Common myeloid progenitor, CD34-positive (primary cell): ENCODE data around the gene ZBTB34.

Experiments used
- CTCF ChIA-PET: fragments of 350-600 bp; sonication (Branson Sonifier 250); formaldehyde crosslinking; loops from one replicate; lab custom pipeline; 2021; ENCODE audit warnings: antibody characterized with exemption; lab: Charles Lee
- POLR2A ChIA-PET: fragments of 350-600 bp; sonication (Branson Sonifier 250); formaldehyde crosslinking; loops from one replicate; lab custom pipeline; 2021; ENCODE audit warnings: antibody characterized with exemption; lab: Charles Lee
- DNase-seq, 3 donors: peaks; one replicate each; pipeline versions ENCODE4 v3.0.0 to v3.0.0-alpha.2; 2013
- H3K27ac ChIP-seq, 2 experiments: 1 replicate in 1 of 2; 2 replicates in 1 of 2; pipeline ENCODE4 v1.7.0; 2013; ENCODE audit warnings: inconsistent platforms in 2 of 2, low read length in 2 of 2, mild to moderate bottlenecking in 2 of 2, low read depth in 1 of 2, moderate library complexity in 1 of 2; ENCODE audit not compliant: severe bottlenecking in 2 of 2, insufficient read depth in 1 of 2, poor library complexity in 1 of 2
- H3K27me3 ChIP-seq, 5 experiments: replicated peaks in 2 of 5; 1 replicate in 3 of 5; 2 replicates in 2 of 5; pipeline versions ENCODE4 v1.6.1 to v1.7.0; 2013; ENCODE audit warnings: low read length in 4 of 5, mild to moderate bottlenecking in 2 of 5, moderate library complexity in 2 of 5, inconsistent platforms in 1 of 5; ENCODE audit not compliant: insufficient read depth in 5 of 5, control insufficient read depth in 4 of 5
- H3K36me3 ChIP-seq, 4 experiments: 1 replicate in 2 of 4; 2 replicates in 2 of 4; pipeline versions ENCODE4 v1.6.1 to v1.7.0; 2013; ENCODE audit warnings: low read length in 3 of 4, control low read depth in 1 of 4, mild to moderate bottlenecking in 1 of 4; ENCODE audit not compliant: control insufficient read depth in 4 of 4, insufficient read depth in 4 of 4
- H3K4me1 ChIP-seq, 4 experiments: 1 replicate in 3 of 4; 2 replicates in 1 of 4; pipeline versions ENCODE4 v1.6.1 to v1.7.1; 2013; ENCODE audit warnings: low read length in 3 of 4, mild to moderate bottlenecking in 3 of 4, control low read depth in 1 of 4, inconsistent platforms in 1 of 4, moderate library complexity in 1 of 4; ENCODE audit not compliant: control insufficient read depth in 4 of 4, insufficient read depth in 4 of 4; ENCODE audit errors: control extremely low read depth in 1 of 4
- H3K4me3 ChIP-seq, 7 experiments: 1 replicate in 4 of 7; 2 replicates in 3 of 7; pipeline versions ENCODE4 v1.5.1 to v1.7.0; 2013; ENCODE audit warnings: mild to moderate bottlenecking in 7 of 7, low read length in 6 of 7, moderate library complexity in 6 of 7, inconsistent platforms in 2 of 7, low read depth in 2 of 7, control low read depth in 1 of 7; ENCODE audit not compliant: insufficient read depth in 4 of 7, control insufficient read depth in 1 of 7; ENCODE audit errors: extremely low read depth in 1 of 7
- H3K9me3 ChIP-seq, 5 experiments: 1 replicate in 4 of 5; 2 replicates in 1 of 5; pipeline versions ENCODE4 v1.6.1 to v1.7.1; 2013; ENCODE audit warnings: low read length in 4 of 5, mild to moderate bottlenecking in 2 of 5, inconsistent platforms in 1 of 5, low read depth in 1 of 5, moderate library complexity in 1 of 5; ENCODE audit not compliant: control insufficient read depth in 4 of 5, insufficient read depth in 2 of 5; ENCODE audit errors: control extremely low read depth in 1 of 5
- WGBS: methylation state at CpG from one replicate; pipeline ENCODE4 v1.1.5; 2013; ENCODE audit not compliant: insufficient coverage; 5-methylcytosine and 5-hydroxymethylcytosine counted together

ZBTB34 gene

DNA sequence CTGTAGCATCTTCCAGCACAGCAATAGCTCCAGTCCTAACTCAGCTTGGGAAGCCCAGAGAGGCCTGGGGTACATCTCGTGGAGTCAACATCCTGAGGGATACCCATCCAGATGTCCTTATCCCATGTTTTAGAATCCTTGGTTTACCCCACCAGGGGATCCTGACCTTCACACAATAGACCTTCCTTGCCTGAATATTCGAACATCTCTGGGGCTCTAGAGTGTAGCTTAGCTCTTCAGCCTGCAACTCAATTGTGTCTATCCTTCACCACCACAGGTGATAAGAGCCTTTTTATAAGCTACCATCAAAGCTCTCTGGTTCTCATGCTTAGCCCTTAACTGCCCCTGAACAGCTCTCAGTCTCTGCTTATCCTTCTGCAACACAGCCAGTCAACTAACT lies 46.6 kb downstream of the ZBTB34 start:
- Histone ChIP-seq H3K27me3 (peaks cover 0 to 4% (median 0%) of the 10 kb centered on the region in 5 experiments), H3K4me1 (no peaks in the 10 kb centered on the region), H3K27ac (no peak overlapping the region), H3K36me3 (no peaks in the 10 kb centered on the region), H3K9me3 (peaks cover 0 to 5% (median 0%) of the 10 kb centered on the region in 5 experiments), H3K4me3 (no peak overlapping the region)
- WGBS = 95% methylated on average over 2 of the region's 2 CpGs
- DNase-seq = no peak
- POLR2A ChIA-PET = no interaction called here
- CTCF ChIA-PET = interaction anchor here (1.3 kb wide), 1 partner anchor 33 kb away, joined by 4 read pairs; no protein-coding TSS in a partner anchor

DNA sequence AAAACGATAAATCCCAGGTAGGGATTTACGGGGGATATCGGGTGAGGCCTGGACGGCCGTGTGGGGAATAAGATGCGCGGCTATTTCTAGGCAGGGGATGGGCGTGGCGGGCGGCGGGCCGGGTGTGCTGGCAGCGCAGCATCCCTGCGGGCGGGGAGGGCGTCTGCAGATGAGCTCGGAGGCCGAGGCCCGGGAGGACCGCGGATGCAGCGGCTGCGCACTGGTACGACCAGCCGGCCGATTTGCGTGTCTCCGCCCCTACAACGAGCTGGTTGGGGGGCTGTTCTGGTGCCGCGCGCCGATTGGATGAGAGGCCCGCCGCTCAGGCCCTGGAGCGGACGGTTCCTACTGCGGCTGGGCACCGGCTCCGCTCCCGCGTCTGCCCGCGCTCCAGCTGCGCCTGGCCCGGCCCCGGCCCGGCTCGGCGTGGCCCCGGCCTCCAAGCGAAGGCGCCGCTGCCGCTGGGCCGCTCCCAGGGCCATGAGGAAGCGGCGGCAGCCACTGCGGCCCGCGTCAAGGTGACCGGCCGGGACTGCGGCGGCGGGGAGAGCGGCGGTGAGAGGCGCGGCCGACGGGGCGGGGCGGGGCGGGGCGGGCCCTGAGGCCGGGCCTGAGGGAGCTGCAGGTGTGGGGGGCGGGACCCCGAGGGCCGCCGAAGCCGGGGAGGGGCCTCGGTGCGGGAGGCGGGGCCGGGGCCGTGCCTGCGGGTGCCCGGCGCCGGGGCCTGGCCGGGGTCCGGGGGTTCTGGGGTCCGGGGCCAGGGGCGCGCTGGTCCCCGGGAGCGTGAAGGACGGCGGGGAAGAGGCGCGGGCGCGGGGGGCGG lies 54.2 kb downstream of the ZBTB34 start, which contains the start of gene RALGPS1:
Gene RALGPS1, plus strand, starts transcription at position 325 of the 823 bp plus-strand sequence. CDS start 47,508 bp downstream, outside the sequence.
- under 1% methylated on average over 80 of the region's 105 CpGs for WGBS
- CTCF ChIA-PET = interaction anchor here (1.4 to 2.7 kb wide), 2 partner anchors 12 to 20 kb away, joined by 3 to 10 read pairs; no protein-coding TSS in a partner anchor
- POLR2A ChIA-PET = no interaction called here
- DNase-seq = peak; percentile 95 to 96 (median 95)
- Histone ChIP-seq H3K27me3 (peaks cover 0 to 16% (median 9%) of the 10 kb centered on the region in 5 experiments), H3K27ac (no peak within 1 kb of the TSS), H3K4me1 (peaks cover 0 to 9% (median 6%) of the 10 kb centered on the region in 4 experiments), H3K36me3 (no peaks in the 10 kb centered on the region), H3K9me3 (peaks cover 0 to 2% (median 0%) of the 10 kb centered on the region in 5 experiments), H3K4me3 (peak within 1 kb of the TSS; percentile 40 to 77 (median 51))

DNA sequence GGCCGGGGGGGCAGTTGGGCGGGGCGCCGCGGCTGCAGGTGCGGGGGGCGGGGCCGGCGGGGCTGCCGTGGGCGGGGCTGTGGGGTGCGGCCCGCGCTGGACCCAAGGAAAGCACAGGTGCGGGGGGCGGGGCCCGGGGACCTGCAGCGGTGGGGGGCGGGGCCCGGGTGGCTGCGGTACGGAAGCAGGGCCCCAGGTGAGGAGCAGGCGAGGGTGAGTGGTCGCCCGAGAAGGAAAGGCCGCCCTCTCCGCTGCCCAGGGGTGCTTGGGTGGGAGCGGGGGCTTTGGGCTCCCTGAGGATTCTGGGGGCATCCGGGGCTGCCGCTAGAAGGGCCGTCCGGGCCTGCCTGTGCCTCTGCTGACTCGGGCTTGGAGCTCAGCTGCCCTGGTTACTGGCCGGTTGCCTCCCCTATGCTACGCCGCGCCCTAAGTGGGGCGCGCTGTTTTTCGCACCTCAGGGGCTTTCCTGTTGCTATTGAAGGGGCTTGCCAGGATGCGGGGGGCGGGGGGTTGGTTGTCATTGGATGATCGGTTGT lies 54.9 kb downstream of the ZBTB34 start:
- H3K27me3 ChIP-seq = peaks cover 0 to 16% (median 9%) of the 10 kb centered on the region in 5 experiments
- 0% methylated on average over 16 of the region's 43 CpGs for whole genome bisulfite sequencing
- H3K36me3 ChIP-seq = no peaks in the 10 kb centered on the region
- H3K4me1 ChIP-seq = peaks cover 0 to 9% (median 6%) of the 10 kb centered on the region in 4 experiments
- H3K4me3 ChIP-seq = peak overlapping the region; percentile 18 to 77 (median 45)
- CTCF ChIA-PET = interaction anchor here (1.0 to 2.7 kb wide), 3 partner anchors 10 to 20 kb away, joined by 3 to 10 read pairs (median 5); no protein-coding TSS in a partner anchor
- H3K27ac ChIP-seq = no peak overlapping the region
- H3K9me3 ChIP-seq = peaks cover 0 to 2% (median 0%) of the 10 kb centered on the region in 5 experiments
- DNase-seq = peak in 2 of 3 donors; percentile 52 to 54
- POLR2A ChIA-PET = no interaction called here

DNA sequence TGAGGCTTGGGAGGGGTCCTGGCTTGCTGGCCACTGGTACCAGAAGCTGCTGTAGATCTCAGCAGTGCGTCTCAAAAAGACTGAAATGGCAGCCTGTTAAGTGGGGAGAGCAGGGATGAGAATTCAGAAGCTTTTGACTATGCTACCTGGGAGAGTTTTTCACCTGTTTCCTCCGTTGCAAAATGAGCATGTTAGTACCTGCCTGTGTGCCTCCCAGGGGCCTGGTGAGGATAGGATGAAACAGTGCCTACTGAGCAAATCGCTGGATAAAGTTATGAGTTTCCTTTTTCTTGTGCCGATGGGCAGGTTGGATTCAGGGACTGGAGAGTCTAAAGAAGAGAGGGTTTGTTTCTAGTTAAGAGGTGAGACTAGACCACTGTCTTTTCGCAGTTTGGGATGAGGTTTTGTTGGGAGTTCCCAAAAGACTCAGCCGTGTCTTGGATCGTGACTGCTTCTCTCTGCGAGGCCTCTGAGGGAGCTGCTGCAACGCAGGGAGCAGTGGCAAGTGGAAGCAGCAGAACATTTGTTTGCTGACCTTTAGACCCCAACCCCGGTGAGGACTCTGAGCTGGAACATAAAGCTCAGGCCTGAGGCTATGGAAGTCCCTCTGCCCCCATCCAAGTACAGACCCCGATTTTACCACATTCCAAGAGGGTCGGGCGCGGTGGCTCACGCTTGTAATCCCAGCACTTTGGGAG lies 55.6 kb downstream of the ZBTB34 start:
- H3K9me3 ChIP-seq = peaks cover 0 to 2% (median 0%) of the 10 kb centered on the region in 5 experiments
- ChIA-PET CTCF (interaction anchor here (1.0 to 2.7 kb wide), 3 partner anchors 9 to 19 kb away, joined by 3 to 10 read pairs (median 5); no protein-coding TSS in a partner anchor), POLR2A (no interaction called here)
- H3K36me3 ChIP-seq = no peaks in the 10 kb centered on the region
- peaks cover 0 to 9% (median 6%) of the 10 kb centered on the region in 4 experiments for H3K4me1 ChIP-seq
- H3K27ac ChIP-seq = no peak overlapping the region
- peaks cover 0 to 16% (median 9%) of the 10 kb centered on the region in 5 experiments for H3K27me3 ChIP-seq
- peak overlapping the region in 4 of 7 experiments; percentile 18 to 77 (median 44) for H3K4me3 ChIP-seq
- 93% methylated on average over 12 of the region's 15 CpGs for WGBS
- no peak for DNase-seq

DNA sequence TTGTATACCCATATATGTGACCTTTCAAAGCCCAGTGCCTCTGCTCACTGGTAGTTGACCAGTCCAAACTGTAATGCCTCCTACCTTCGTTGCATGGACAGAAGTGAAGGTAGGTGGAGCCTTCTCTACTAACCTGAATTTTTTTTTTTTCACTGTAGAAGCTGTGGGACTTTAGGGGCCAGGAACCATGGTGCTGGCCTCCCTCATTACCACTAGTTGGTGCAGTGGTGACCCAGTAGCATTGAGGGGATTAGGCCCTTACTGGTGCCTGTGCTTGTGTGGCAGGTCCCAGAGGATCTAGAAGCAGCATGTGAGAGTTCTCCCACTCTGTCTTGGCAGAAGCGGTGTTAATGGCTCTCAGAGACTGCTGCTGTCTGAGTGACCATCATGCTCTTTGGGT lies 56.5 kb downstream of the ZBTB34 start:
- 75% methylated on average over 2 of the region's 2 CpGs for WGBS
- Histone ChIP-seq H3K4me1 (peaks cover 0 to 9% (median 6%) of the 10 kb centered on the region in 4 experiments), H3K4me3 (no peak overlapping the region), H3K9me3 (no peaks in the 10 kb centered on the region), H3K27me3 (peaks cover 0 to 16% (median 7%) of the 10 kb centered on the region in 5 experiments), H3K27ac (no peak overlapping the region), H3K36me3 (no peaks in the 10 kb centered on the region)
- ChIA-PET CTCF (no interaction called here), POLR2A (no interaction called here)
- DNase-seq = peak in 2 of 3 donors; percentile 22 to 31

DNA sequence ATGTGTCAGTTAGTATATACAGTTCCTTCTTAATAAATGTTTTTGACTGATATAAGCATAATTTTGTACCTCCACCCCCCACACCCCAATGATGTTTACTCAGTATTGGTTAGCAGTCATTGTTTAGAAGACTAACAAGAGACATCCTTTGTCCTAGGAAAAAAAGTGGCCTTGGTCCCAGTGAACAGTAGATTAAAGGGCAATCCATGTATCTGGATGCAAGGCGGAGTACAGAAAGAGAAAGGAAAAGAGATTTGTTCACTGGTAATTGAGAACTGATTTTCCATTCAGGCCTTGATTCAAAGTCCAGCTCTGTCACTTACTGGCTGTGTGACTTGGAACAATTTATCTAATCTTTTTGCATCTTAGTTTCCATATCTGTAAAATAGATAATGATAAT lies 58.8 kb downstream of the ZBTB34 start:
- CTCF ChIA-PET = interaction anchor here (1.1 kb wide), 1 partner anchor 282 kb away, joined by 3 read pairs; no protein-coding TSS in a partner anchor
- Histone ChIP-seq H3K36me3 (no peaks in the 10 kb centered on the region), H3K4me3 (no peak overlapping the region), H3K27me3 (peaks cover 0 to 9% (median 4%) of the 10 kb centered on the region in 5 experiments), H3K9me3 (no peaks in the 10 kb centered on the region), H3K27ac (no peak overlapping the region), H3K4me1 (peaks cover 0 to 8% (median 6%) of the 10 kb centered on the region in 4 experiments)
- WGBS = 100% methylated on average over 1 of the region's 1 CpG
- DNase-seq = no peak
- POLR2A ChIA-PET = no interaction called here
